GM19455 (cell line): ENCODE results near the gene ZDHHC19.

Experiments used
- ATAC-seq: cut with Tn5 transposase; IDR thresholded peaks from one replicate; pipeline ENCODE4 v1.9.1; 2021; ENCODE audit not compliant: unreplicated experiment

ZDHHC19 gene

GRCh38 chr3:196150481-196150880 lies 60.7 kb downstream of the ZDHHC19 start:
- no peak for ATAC-seq

GRCh38 chr3:196149831-196150301 lies 61.3 kb downstream of the ZDHHC19 start:
- ATAC-seq, result no peak

- ATAC-seq, result no peak
Measured at GRCh38 chr3:196149375-196149774, 61.8 kb downstream of the ZDHHC19 start.
